Measurements from ENCODE around the gene S100A16.
"Not testable (repeated sequence)": the region's sequence is repeated elsewhere in the genome, so short reads cannot be mapped to it uniquely, and the experiment has no call there.

S100A16 gene

DNA sequence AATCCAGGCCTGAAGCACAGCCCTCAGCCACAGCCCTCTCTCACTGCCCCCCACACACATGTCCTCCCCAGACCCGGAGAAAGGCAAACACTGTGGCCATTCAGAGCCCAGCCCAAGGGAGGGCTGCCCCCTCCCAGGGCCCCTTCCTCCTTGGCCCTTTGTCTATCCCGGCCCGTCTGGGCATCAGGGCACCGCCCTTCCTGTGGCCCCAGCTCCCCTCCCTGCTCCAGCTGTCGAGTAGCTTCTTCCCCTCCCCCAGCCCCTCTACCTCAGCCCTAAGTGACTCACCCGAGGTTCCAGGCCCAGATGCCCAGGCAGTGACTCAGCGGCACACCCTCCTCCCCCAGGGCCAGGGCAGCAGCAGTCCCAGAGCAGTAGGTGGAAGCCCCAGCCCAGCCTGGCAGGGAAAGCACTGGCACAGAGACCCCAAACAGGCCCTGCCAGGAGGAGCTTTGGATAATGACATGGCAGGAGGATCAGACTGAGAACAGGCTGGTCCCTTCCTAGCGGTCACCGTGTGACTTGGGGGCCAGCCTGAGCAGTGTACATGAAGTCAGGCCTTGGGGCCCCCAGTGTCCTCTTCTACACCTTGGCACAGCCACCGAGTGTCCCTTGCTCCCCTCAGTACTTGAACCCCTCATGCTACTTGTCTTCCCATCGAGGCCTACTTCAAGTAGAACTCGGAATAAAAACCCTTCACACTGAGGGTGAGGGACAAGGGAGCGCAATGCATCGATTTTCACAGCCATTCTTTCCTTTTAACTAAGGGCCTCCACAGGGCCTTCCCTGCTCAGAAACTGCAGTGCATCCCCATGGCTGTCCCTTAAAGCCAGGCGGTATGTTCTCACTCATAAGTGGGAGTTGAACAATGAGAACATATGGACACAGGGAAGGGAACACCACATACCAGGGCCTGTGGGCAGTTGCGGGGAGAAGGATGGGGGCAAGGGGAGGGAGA, 46.2 kb downstream of the S100A16 start:
- TF ChIP-seq, protein P1, sequence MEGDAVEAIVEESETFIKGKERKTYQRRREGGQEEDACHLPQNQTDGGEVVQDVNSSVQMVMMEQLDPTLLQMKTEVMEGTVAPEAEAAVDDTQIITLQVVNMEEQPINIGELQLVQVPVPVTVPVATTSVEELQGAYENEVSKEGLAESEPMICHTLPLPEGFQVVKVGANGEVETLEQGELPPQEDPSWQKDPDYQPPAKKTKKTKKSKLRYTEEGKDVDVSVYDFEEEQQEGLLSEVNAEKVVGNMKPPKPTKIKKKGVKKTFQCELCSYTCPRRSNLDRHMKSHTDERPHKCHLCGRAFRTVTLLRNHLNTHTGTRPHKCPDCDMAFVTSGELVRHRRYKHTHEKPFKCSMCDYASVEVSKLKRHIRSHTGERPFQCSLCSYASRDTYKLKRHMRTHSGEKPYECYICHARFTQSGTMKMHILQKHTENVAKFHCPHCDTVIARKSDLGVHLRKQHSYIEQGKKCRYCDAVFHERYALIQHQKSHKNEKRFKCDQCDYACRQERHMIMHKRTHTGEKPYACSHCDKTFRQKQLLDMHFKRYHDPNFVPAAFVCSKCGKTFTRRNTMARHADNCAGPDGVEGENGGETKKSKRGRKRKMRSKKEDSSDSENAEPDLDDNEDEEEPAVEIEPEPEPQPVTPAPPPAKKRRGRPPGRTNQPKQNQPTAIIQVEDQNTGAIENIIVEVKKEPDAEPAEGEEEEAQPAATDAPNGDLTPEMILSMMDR (IDR thresholded peaks at IDR 0.05; ENCODE audit: extremely low read depth, missing control alignments): no peak
- no peak for DNase-seq (ENCODE audit: low spot score)

DNA sequence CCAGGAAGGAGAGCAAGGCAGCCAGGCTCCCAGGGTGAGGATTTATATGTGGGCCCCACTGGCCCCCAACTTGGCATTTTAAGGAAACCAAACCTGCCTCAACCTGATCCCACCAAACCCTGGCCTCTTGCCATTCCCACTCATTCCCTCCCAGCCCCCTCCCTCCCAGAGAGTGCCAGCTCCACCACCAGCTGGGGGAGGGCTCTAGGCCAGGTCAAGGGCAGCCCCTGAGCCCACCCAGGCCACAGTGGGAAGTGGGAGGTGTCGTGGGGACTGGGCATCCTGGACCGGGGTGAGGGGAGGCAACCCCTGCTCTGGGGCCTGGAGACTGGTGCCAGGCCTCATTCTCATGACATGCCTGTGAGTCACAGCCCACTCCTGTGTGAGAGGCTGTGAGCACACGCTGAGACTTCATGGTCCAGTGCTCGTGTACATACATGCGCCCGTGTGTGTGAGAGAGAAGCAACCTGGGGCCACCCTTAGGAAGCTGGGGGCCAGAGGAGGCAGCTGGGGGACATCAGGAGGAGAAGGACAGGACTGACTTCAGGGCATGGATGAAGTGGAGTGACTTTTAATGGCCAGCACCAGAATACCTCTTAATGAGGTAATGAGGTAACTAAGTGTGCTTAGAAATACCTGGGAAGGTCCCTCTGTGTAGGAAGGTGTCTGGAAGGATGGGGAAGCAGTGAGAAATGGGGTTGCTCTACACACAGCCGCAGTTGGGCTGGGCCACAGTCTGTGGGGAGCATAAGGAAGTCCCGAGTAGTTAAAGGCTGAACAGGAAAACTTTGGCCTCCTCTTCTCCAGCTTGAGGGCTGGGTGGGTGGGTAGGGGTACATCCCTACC, 47.2 kb downstream of the S100A16 start, which contains the start of gene S100A2:
Gene S100A2 (minus strand): TSS at position 316 of the 846 bp plus-strand sequence. CDS start 1,967 bp downstream, outside the sequence.
- no peak for DNase-seq (ENCODE audit: low spot score)

DNA sequence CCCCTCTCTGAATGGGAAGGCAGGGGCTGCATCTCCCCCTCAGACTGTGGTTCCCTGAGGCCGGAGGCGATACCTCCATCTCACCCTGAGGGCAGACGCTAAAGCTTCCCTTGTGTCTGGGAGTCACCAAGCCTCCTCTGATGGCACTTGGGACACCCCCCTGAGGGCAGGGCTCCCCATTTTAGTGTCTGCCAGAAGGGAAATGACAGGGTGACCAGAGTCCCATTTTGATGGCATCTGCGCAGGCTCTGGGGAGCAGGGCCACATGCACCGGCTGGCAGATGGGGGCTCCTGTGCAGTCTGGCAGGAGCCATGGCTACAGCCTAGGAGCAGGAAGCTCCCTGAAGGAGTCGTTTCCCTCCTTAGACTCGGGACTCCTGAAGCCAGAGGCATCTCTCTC, 48.9 kb downstream of the S100A16 start:
- TF ChIP-seq, protein P1 (IDR thresholded peaks at IDR 0.05; ENCODE audit: extremely low read depth, missing control alignments): no peak
- DNase-seq (ENCODE audit: low spot score): no peak

More for the DNA sequence above, 47.2 kb downstream of the S100A16 start, which contains the start of gene S100A2:
- TF ChIP-seq, protein P1 (IDR thresholded peaks at IDR 0.05; ENCODE audit: extremely low read depth, missing control alignments): no peak

DNA sequence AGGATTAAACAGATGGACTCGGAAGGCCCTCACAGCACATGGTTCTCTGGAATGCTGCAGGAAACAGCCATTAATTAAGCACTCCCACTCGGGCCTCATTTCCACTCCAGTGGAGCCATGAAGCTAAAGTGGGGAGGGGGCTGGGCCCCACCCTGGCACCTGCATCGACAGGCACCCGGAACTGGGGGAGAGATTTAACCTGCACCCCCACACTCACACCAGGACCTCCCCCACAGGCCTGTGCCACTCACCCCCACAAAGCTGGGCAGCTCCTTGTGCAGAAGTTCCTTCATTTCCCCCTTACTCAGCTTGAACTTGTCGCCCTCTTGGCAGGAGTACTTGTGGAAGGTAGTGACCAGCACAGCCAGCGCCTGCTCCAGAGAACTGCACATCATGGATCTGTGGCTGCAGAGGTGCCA, 49.4 kb downstream of the S100A16 start:
- DNase-seq (ENCODE audit: low spot score): no peak
- TF ChIP-seq, protein P1 (IDR thresholded peaks at IDR 0.05; ENCODE audit: extremely low read depth, missing control alignments): no peak

DNA sequence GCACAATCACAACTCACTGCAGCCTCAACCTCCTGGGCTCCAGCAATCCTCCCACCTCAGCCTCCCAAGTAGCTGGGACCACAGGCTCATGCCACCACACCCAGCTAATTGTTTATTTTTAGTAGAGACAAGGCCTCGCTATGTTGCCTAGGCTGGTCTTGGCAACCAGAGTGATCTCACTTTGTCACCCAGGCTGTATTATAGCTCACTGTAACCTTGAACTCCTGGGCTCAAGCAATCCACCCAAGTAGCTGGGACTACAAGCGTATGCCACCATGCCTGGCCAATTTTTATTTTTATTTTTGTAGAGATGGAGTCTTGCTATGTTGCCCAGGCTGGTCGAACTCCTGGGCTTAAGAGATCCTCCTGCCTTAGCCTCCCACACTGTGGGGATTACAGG, 50.9 kb downstream of the S100A16 start:
- DNase-seq (ENCODE audit: low spot score): not testable (repeated sequence)

DNA sequence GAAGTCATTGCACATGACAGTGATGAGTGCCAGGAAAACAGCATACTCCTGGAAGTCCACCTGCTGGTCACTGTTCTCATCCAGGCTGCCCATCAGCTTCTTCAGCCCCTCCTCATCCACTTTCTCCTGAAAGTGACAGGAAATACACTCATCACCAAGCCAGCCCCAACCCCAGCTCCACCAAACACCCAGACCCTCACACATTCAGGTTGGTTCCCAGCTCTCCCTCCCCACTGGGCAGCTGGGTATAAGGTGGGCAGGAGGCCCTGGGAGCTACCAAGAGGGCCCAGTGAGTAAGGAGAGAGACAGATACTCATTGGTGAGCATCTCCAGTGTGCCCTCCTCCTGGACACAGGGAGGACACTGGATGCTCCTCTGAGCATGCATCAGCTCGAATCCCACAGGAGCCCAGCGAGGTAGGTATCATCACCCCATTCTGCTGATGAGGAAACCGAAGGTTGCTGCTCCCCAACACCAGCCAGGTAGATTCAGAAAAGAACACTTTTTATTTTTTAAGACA, 51.4 kb downstream of the S100A16 start:
- no peak for DNase-seq (ENCODE audit: low spot score)
- TF ChIP-seq, protein P1 (IDR thresholded peaks at IDR 0.05; ENCODE audit: extremely low read depth, missing control alignments): no peak

DNA sequence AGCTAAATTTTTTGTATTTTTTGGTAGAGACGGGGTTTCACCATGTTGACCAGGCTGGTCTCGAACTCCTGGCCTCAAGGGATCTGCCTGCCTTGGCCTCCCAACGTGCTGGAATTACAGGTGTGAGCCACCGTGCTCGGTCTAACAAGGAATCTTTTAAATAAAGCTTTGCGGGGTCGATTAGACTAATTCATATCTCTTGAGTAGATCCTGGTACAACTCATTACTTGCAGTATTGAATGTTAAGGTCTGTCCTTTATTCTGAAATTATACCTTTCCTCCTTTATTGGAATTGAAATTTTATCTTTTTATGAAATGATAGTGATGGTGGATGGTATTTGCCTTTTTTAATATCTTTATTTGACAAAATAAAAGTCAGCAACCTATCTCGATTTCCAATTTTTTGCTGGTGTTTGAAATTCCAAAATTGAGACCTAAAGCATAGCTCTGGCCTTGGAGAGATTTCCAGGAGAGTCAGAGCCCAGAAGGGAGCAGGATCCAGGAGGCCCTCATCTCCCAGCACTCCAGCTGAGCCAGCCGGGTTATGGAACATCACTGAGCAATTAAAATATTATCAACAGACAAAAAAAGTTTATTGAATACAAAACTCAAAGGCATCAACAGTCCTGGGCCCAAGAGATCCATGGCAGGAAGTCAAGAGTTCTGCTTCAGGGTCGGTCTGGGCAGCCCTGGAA, 52.0 kb downstream of the S100A16 start:
- TF ChIP-seq, protein P1 (IDR thresholded peaks at IDR 0.05; ENCODE audit: extremely low read depth, missing control alignments): no peak
- no peak for DNase-seq (ENCODE audit: low spot score)
